Measurements from ENCODE around the gene GUCY1A2. TPM values are rescaled to one million over a fixed set of nuclear protein-coding genes. Genes with fewer than 3 reads are reported as not detected.

GUCY1A2 gene
- total and polyA plus RNA-seq, 2 experiments from 2014 or later = 0.15 to 0.54 TPM

DNA sequence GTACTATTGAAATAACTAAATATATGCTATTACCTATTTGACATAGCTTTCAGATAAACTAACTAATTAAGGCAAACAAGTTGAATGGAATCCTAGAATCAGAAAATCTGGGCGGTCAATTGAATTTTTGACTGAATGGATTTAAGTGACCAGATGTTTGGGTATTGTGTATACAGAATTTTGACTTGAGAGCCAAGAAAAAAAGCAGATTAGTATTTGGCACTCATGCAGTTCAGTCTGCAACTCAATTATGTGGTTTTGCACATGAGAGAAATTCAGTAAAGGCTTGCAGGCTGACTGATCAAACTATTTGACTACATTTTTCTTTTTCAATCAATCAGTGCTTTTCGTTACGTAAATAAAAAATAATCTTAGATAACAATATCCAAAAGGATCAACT is 254.8 kb downstream of the GUCY1A2 start:
- Histone ChIP-seq H3K4me3 (no peak overlapping the region), H3K36me3 (ENCODE audit: low read depth) (no peaks in the 10 kb centered on the region), H4K20me1 (ENCODE audit: insufficient read depth) (no peaks in the 10 kb centered on the region), H3K27ac (no peak overlapping the region), H3K4me1 (ENCODE audit: insufficient read depth) (no peaks in the 10 kb centered on the region), H2AFZ (no peak overlapping the region), H3K9ac (no peak overlapping the region), H3K9me2 (ENCODE audit: insufficient read depth) (no peaks in the 10 kb centered on the region), H3K27me3 (replicated peaks; ENCODE audit: insufficient read depth) (peaks cover 5% of the 10 kb centered on the region; the same call in 1 of the 2 replicates), H3K9me3 (ENCODE audit: low read depth) (no peaks in the 10 kb centered on the region), H3F3A (ENCODE audit: insufficient read depth) (no peaks in the 10 kb centered on the region), H3K79me2 (ENCODE audit: insufficient read depth) (no peaks in the 10 kb centered on the region), H3K4me2 (ENCODE audit: unreplicated experiment) (no peak overlapping the region)
- DNase-seq = no peak
- WGBS, 2 experiments (ENCODE audit: low coverage in 1 of 2, low lambda C conversion rate in 2 of 2, missing lambda C conversion rate in 2 of 2) = 63 to 68% methylated on average over 3 of the region's 3 CpGs
- in situ Hi-C loops (cut with MboI) = no loop called here
- TF ChIP-seq EZH2phosphoT487 (IDR thresholded peaks at IDR 0.05; ENCODE audit: insufficient read depth, low read depth) = no peak
- no peak for TF ChIP-seq EZH2 (IDR thresholded peaks at IDR 0.05; ENCODE audit: insufficient read depth, poor library complexity, severe bottlenecking)

DNA sequence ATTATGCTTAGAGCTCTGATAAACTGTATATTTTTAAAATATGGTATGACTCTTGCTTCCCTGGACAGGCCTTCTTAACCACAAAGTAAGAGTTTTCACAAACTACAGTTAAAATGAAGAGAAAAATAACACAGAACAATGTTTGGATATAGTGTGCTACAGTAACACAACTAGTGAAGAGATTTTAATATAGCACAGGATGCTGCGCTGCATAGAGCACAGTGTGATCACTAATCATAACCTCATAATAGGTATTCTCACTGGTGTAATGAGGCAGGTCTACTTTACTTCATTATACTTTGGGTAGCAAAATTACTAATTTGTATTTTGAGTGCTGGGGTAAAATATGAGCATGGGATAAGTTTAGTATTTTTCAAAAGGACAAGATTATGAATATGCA is 256.5 kb downstream of the GUCY1A2 start:
- DNase-seq = no peak
- H3K9me3 ChIP-seq (ENCODE audit: low read depth) = no peaks in the 10 kb centered on the region
- in situ Hi-C loops (cut with MboI) = no loop called here

DNA sequence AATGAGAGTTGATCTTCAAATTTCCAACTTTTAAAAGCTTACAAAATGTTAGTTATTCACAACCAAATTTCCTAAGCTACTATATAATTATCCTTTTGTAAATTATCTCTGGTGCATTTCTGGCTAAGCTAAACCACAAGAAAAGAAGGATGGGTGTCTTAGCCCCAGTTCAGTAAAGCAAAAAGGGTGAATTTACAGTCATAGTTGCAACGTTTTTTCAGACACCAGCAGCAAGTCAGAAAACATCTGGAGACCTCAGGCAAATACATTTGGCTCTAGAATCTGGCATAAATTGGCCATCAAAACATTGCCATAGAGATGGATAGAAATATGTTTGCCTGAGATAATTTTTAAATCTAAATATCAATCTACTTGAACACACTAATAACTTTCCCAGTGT is 257.0 kb downstream of the GUCY1A2 start:
- no peak overlapping the region for H3K4me3 ChIP-seq
- no peak overlapping the region for H3K4me2 ChIP-seq (ENCODE audit: unreplicated experiment)
- TF ChIP-seq EZH2phosphoT487 (IDR thresholded peaks at IDR 0.05; ENCODE audit: insufficient read depth, low read depth) (no peak), EZH2 (IDR thresholded peaks at IDR 0.05; ENCODE audit: insufficient read depth, poor library complexity, severe bottlenecking) (no peak)
- WGBS, 2 experiments (ENCODE audit: low coverage in 1 of 2, low lambda C conversion rate in 2 of 2, missing lambda C conversion rate in 2 of 2) = 0% methylated on average over 1 of the region's 1 CpG
- in situ Hi-C loops (cut with MboI) = no loop called here
- no peaks in the 10 kb centered on the region for H3K36me3 ChIP-seq (ENCODE audit: low read depth)
- no peak overlapping the region for H3K9ac ChIP-seq
- no peaks in the 10 kb centered on the region for H3K79me2 ChIP-seq (ENCODE audit: insufficient read depth)
- no peak overlapping the region for H2AFZ ChIP-seq
- no peak for DNase-seq
- H3K27me3 ChIP-seq (replicated peaks; ENCODE audit: insufficient read depth) = peaks cover under 1% of the 10 kb centered on the region; the same call in 1 of the 2 replicates
- no peaks in the 10 kb centered on the region for H3F3A ChIP-seq (ENCODE audit: insufficient read depth)
- H3K9me2 ChIP-seq (ENCODE audit: insufficient read depth) = no peaks in the 10 kb centered on the region
- H3K9me3 ChIP-seq (ENCODE audit: low read depth) = no peaks in the 10 kb centered on the region
- no peaks in the 10 kb centered on the region for H4K20me1 ChIP-seq (ENCODE audit: insufficient read depth)
- no peaks in the 10 kb centered on the region for H3K4me1 ChIP-seq (ENCODE audit: insufficient read depth)
- H3K27ac ChIP-seq = no peak overlapping the region

More for the DNA sequence above, 256.5 kb downstream of the GUCY1A2 start:
- Histone ChIP-seq H3K27ac (no peak overlapping the region), H3K27me3 (replicated peaks; ENCODE audit: insufficient read depth) (peaks cover 5% of the 10 kb centered on the region; the same call in 1 of the 2 replicates), H4K20me1 (ENCODE audit: insufficient read depth) (no peaks in the 10 kb centered on the region), H3K36me3 (ENCODE audit: low read depth) (no peaks in the 10 kb centered on the region), H3K4me3 (no peak overlapping the region), H3K4me2 (ENCODE audit: unreplicated experiment) (no peak overlapping the region), H3K4me1 (ENCODE audit: insufficient read depth) (no peaks in the 10 kb centered on the region), H3K9me2 (ENCODE audit: insufficient read depth) (no peaks in the 10 kb centered on the region), H2AFZ (no peak overlapping the region), H3F3A (ENCODE audit: insufficient read depth) (no peaks in the 10 kb centered on the region), H3K9ac (no peak overlapping the region), H3K79me2 (ENCODE audit: insufficient read depth) (no peaks in the 10 kb centered on the region)
- TF ChIP-seq EZH2 (IDR thresholded peaks at IDR 0.05; ENCODE audit: insufficient read depth, poor library complexity, severe bottlenecking) (no peak), EZH2phosphoT487 (IDR thresholded peaks at IDR 0.05; ENCODE audit: insufficient read depth, low read depth) (no peak)
- 40 to 42% methylated on average over 1 of the region's 1 CpG for WGBS, 2 experiments (ENCODE audit: low coverage in 1 of 2, low lambda C conversion rate in 2 of 2, missing lambda C conversion rate in 2 of 2)

DNA sequence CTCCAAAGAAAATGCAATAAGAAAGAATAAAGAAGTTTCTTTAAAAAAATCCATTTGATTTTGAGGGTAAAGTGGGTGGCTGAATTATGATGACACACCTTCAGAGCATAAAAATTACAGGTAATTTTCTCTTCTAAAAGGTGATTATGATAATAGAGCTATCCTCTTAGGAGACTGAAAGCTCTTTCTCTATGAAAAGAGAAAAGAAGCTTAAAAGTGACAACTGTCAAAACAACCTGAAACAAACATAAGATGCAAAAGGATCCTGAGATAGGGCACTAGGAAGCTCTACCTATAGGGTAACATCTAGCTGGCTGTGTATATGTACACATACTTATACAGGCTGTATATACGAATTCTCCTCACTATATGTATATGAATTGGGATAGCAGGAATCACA is 270.2 kb downstream of the GUCY1A2 start:
- Histone ChIP-seq H3F3A (ENCODE audit: insufficient read depth) (no peaks in the 10 kb centered on the region), H3K9ac (no peak overlapping the region), H3K36me3 (ENCODE audit: low read depth) (no peaks in the 10 kb centered on the region), H3K4me2 (ENCODE audit: unreplicated experiment) (no peak overlapping the region), H2AFZ (no peak overlapping the region), H3K9me2 (ENCODE audit: insufficient read depth) (no peaks in the 10 kb centered on the region), H3K79me2 (ENCODE audit: insufficient read depth) (no peaks in the 10 kb centered on the region), H3K27ac (no peak overlapping the region), H3K9me3 (ENCODE audit: low read depth) (no peaks in the 10 kb centered on the region), H3K27me3 (replicated peaks; ENCODE audit: insufficient read depth) (no peaks in the 10 kb centered on the region), H3K4me3 (no peak overlapping the region), H4K20me1 (ENCODE audit: insufficient read depth) (no peaks in the 10 kb centered on the region), H3K4me1 (ENCODE audit: insufficient read depth) (no peaks in the 10 kb centered on the region)
- TF ChIP-seq EZH2phosphoT487 (IDR thresholded peaks at IDR 0.05; ENCODE audit: insufficient read depth, low read depth) (no peak), EZH2 (IDR thresholded peaks at IDR 0.05; ENCODE audit: insufficient read depth, poor library complexity, severe bottlenecking) (no peak)
- in situ Hi-C loops (cut with MboI) = no loop called here
- no peak for DNase-seq
- WGBS, 2 experiments (ENCODE audit: low coverage in 1 of 2, low lambda C conversion rate in 2 of 2, missing lambda C conversion rate in 2 of 2) = 24 to 31% methylated on average over 1 of the region's 1 CpG

DNA sequence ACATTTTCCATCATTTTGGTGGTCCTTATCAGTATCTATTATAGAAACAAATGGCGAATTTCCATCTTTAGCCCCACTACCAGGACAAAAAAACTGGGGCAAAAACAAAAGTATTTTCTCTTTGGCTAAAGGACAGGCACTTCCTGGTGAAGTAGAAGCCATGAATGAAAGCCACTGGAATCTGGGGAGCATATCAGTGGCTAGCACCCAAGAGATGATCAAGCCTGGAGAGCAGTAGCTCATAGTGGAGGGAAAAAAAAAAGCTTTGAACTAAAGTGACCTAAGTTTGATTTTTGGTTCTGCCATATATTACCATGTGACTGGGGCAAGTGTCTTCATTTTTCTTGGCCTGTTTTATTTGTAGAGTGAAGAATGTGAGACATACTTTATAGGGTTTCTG is 272.3 kb downstream of the GUCY1A2 start:
- H3K79me2 ChIP-seq (ENCODE audit: insufficient read depth) = no peaks in the 10 kb centered on the region
- no peaks in the 10 kb centered on the region for H3F3A ChIP-seq (ENCODE audit: insufficient read depth)
- no peaks in the 10 kb centered on the region for H3K27me3 ChIP-seq (replicated peaks; ENCODE audit: insufficient read depth)
- WGBS, 2 experiments (ENCODE audit: low coverage in 1 of 2, low lambda C conversion rate in 2 of 2, missing lambda C conversion rate in 2 of 2) = 3 to 6% methylated on average over 1 of the region's 1 CpG
- H3K9ac ChIP-seq = no peak overlapping the region
- H3K9me3 ChIP-seq (ENCODE audit: low read depth) = no peaks in the 10 kb centered on the region
- in situ Hi-C loops (cut with MboI) = no loop called here
- TF ChIP-seq EZH2 (IDR thresholded peaks at IDR 0.05; ENCODE audit: insufficient read depth, poor library complexity, severe bottlenecking) (no peak), EZH2phosphoT487 (IDR thresholded peaks at IDR 0.05; ENCODE audit: insufficient read depth, low read depth) (no peak)
- no peak overlapping the region for H3K4me3 ChIP-seq
- no peaks in the 10 kb centered on the region for H3K9me2 ChIP-seq (ENCODE audit: insufficient read depth)
- no peak overlapping the region for H2AFZ ChIP-seq
- no peaks in the 10 kb centered on the region for H3K36me3 ChIP-seq (ENCODE audit: low read depth)
- H3K4me1 ChIP-seq (ENCODE audit: insufficient read depth) = no peaks in the 10 kb centered on the region
- H3K4me2 ChIP-seq (ENCODE audit: unreplicated experiment) = no peak overlapping the region
- no peaks in the 10 kb centered on the region for H4K20me1 ChIP-seq (ENCODE audit: insufficient read depth)
- no peak for DNase-seq
- H3K27ac ChIP-seq = no peak overlapping the region

Data from GM23248 (cell line).